Muscle layer of colon (tissue), 2 donors: ENCODE measurements around the gene HSD3B7.

ENCODE experiments used
- H3K27ac ChIP-seq: one replicate; pipeline ENCODE4 v1.7.0; 2013; ENCODE audit warnings: low read depth, mild to moderate bottlenecking, low read length, moderate library complexity
- H3K27me3 ChIP-seq, 2 donors: one replicate each; pipeline ENCODE4 v1.7.0; 2013; ENCODE audit warnings: low read length in 2 of 2, mild to moderate bottlenecking in 2 of 2; ENCODE audit not compliant: insufficient read depth in 2 of 2, control insufficient read depth in 1 of 2
- H3K36me3 ChIP-seq: one replicate; pipeline ENCODE4 v1.7.0; 2013; ENCODE audit warnings: mild to moderate bottlenecking, low read length; ENCODE audit not compliant: insufficient read depth
- H3K4me1 ChIP-seq: one replicate; pipeline ENCODE4 v1.7.0; 2013; ENCODE audit warnings: mild to moderate bottlenecking, low read length; ENCODE audit not compliant: insufficient read depth
- H3K4me3 ChIP-seq, 2 donors: one replicate each; pipeline ENCODE4 v1.7.0; 2013; ENCODE audit warnings: low read length in 2 of 2, low read depth in 1 of 2, mild to moderate bottlenecking in 1 of 2, moderate library complexity in 1 of 2
- H3K9ac ChIP-seq: one replicate; pipeline ENCODE4 v1.7.0; 2013; ENCODE audit warnings: low read length
- H3K9me3 ChIP-seq: one replicate; pipeline ENCODE4 v1.7.0; 2013; ENCODE audit warnings: mild to moderate bottlenecking, low read length
- donor health status: abdominal sarcoma.
- donor health status: Adenocarcinoma of cecum.

HSD3B7 gene

GRCh38 chr16:30949650-30950515 lies 35.1 kb upstream of the HSD3B7 start:
- no peaks in the 10 kb centered on the region for H3K9me3 ChIP-seq
- peak overlapping the region; percentile 83 to 90 for H3K4me3 ChIP-seq
- no peaks in the 10 kb centered on the region for H3K27me3 ChIP-seq
- peak overlapping the region; percentile 94 for H3K27ac ChIP-seq
- H3K4me1 ChIP-seq = peaks cover 31% of the 10 kb centered on the region
- H3K9ac ChIP-seq = peak overlapping the region; percentile 74
- peaks cover 5% of the 10 kb centered on the region for H3K36me3 ChIP-seq

- no peaks in the 10 kb centered on the region for H3K9me3 ChIP-seq
- no peaks in the 10 kb centered on the region for H3K27me3 ChIP-seq
- no peak overlapping the region for H3K9ac ChIP-seq
- H3K4me1 ChIP-seq = peaks cover 31% of the 10 kb centered on the region
- H3K27ac ChIP-seq = peak overlapping the region; percentile 94
- no peaks in the 10 kb centered on the region for H3K36me3 ChIP-seq
- no peak overlapping the region for H3K4me3 ChIP-seq
Measured at GRCh38 chr16:30950516-30951065, 34.4 kb upstream of the HSD3B7 start.

DNA sequence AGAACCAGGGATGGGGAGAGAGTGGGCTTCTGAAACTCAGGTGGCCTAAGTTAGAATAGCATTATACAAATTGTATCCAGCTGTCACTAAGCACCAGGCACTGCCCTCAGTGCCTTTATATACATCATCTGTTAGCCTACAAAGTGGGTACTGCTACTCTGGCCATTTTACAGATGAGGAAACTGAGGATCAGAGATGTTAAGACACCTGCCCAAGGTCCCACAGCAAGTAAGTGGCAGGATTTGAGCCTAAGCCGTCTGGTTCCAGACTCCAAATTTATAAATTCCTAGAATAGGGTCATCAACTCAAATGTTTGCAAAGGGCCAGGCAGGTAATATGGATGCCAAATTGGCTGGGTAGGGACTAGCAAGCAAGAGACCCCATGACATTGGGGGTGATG lies 33.8 kb upstream of the HSD3B7 start:
- Histone ChIP-seq H3K9ac (no peak overlapping the region), H3K27ac (peak overlapping the region; percentile 35), H3K36me3 (no peaks in the 10 kb centered on the region), H3K4me1 (peaks cover 31% of the 10 kb centered on the region), H3K9me3 (no peaks in the 10 kb centered on the region), H3K4me3 (peak overlapping the region in 1 of 2 donors; percentile 21), H3K27me3 (no peaks in the 10 kb centered on the region)

DNA sequence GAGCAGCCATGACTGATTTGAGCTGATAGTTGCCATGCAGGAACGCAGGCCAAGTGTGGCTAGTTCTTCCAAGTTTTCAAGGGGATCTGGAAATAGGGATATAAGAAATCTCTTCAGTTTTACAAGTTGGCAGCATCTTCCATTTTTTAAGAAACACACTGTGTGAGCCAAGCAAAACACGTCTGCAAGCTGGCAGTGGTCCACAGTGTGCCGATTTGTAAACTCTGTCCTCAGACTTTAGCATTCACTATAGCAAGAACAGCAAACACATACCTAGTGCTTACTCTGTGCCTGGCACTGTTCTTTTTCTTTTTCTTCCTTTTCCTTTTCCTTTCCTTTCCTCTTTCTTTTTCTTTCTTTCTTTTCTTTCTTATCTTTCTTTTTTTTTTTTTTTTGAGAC lies 33.3 kb upstream of the HSD3B7 start:
- Histone ChIP-seq H3K4me3 (peak overlapping the region in 1 of 2 donors; percentile 21), H3K27ac (peak overlapping the region; percentile 35), H3K36me3 (no peaks in the 10 kb centered on the region), H3K27me3 (no peaks in the 10 kb centered on the region), H3K9ac (no peak overlapping the region), H3K9me3 (no peaks in the 10 kb centered on the region), H3K4me1 (peaks cover 35% of the 10 kb centered on the region)

GRCh38 chr16:30953111-30953510 lies 31.9 kb upstream of the HSD3B7 start:
- Histone ChIP-seq H3K9me3 (no peaks in the 10 kb centered on the region), H3K4me1 (peaks cover 37% of the 10 kb centered on the region), H3K4me3 (no peak overlapping the region), H3K9ac (no peak overlapping the region), H3K27me3 (no peaks in the 10 kb centered on the region), H3K36me3 (no peaks in the 10 kb centered on the region), H3K27ac (no peak overlapping the region)

DNA sequence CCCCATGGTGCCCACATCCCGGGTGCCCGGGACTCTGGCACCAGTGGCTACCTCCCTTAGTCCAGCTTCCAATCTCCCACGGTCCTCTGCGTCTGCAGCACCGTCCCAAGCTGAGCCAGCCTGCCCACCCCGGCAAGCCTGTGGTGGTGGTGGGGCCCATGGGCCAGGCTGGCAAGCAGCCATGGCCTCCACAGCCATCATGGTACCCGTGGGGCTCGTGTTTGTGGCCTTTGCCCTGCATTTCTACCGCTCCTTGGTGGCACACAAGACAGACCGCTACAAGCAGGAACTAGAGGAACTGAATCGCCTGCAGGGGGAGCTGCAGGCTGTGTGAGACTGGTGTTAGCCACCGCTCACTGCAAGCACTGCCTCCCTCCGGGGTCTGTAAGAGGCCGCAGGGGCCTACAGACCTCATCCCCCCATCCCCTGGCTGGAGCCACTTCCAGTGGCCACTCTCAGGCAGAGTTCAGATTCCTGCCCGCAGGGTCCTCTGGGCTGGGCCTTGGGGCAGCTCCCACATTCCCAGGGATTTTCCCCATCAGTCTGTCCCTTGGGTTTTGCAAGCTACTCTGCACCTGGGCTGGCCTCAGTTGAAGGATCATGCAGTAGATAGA lies 31.4 kb upstream of the HSD3B7 start:
- Histone ChIP-seq H3K4me3 (no peak overlapping the region), H3K36me3 (no peaks in the 10 kb centered on the region), H3K27ac (peak overlapping the region; percentile 55), H3K9me3 (no peaks in the 10 kb centered on the region), H3K27me3 (no peaks in the 10 kb centered on the region), H3K4me1 (peaks cover 39% of the 10 kb centered on the region), H3K9ac (no peak overlapping the region)

- Histone ChIP-seq H3K9ac (no peak overlapping the region), H3K4me3 (no peak overlapping the region), H3K36me3 (peaks cover 12% of the 10 kb centered on the region), H3K27ac (no peak overlapping the region), H3K9me3 (no peaks in the 10 kb centered on the region), H3K4me1 (peaks cover 47% of the 10 kb centered on the region), H3K27me3 (no peaks in the 10 kb centered on the region)
Measured at GRCh38 chr16:30954993-30955392, 30.0 kb upstream of the HSD3B7 start.

DNA sequence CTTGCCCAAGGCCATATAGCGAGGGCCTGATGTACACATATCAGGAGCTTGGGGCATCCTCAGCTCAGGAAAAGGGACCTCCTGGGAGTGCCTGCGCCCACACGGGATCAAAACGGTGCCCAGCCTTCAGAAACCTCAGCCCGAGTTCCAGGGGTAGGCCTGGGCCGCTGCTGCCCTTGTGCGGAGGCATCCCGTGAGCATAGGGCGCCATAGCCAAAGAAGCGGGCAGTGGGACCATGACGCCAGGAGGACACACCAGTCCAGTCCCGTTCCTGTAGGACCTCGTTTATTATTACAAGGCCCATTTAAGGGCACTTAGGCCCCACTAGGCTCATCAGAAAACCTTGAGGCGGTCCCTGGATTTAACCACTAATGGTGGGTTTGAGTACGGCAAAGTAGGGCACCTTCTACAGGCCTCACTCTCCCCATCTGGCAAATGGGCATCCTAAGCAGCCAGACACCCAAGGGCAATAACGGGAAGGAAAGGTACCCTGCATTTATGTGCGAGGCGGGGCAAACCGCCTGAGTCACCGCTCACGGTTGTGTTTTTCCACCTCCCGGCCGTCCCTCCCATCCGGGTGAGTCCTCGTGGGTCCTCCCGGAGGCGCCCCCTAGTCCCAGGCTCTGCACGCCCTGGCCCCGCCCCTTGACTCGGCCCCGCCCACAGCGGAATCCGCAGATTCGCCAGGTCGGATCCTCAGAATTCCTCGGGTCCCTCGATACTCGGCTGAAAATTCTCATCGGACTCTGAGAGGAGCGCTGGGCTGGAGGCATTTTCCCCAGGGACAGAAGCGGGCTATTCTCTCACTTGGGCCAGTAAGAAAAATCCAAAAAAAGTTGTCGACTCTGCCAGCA lies 28.2 kb upstream of the HSD3B7 start:
- H3K9me3 ChIP-seq = no peaks in the 10 kb centered on the region
- H3K27ac ChIP-seq = peak overlapping the region; percentile 98
- peaks cover 29% of the 10 kb centered on the region for H3K36me3 ChIP-seq
- peak overlapping the region; percentile 75 for H3K9ac ChIP-seq
- no peaks in the 10 kb centered on the region for H3K27me3 ChIP-seq
- peak overlapping the region; percentile 82 to 95 for H3K4me3 ChIP-seq
- H3K4me1 ChIP-seq = peaks cover 29% of the 10 kb centered on the region

DNA sequence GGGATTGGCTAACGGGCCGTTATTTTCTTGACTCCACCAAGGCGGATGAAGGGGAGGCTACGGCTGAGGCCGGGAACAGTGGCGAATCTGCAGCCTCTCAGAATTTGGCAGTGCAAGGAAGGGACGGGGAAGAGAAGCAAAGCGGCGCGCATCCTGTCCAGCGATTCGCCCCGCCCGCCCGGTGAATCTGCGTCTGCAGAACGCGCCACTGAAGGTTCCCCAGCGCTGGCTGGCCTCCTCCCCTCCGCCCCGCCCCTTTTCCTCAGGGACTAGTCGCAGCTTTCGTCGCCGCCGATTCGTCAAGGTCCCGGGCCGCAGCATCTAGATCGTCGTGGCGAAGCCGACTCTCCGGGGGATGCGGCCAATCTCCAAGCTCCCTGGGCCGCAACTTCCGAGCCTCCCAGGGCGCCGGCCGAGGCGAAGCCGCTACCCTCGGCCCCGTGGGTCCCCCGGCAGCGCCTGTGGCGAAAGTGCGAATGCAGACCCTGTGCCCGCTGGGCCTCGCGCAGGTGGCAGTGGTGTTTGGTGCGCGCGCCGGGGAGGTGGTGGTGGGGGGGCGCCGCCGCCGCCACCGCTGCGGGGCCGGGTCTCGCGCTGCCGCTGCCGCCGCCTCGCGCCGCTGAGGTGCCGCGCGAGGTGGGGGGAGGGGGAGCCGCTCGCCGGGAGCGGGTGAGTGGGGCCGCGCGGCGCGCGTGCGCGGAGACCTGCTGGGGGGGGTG lies 27.4 kb upstream of the HSD3B7 start, which contains the start of gene SETD1A:
TSS of gene SETD1A (plus strand) at position 299 of the 719 bp plus-strand sequence. CDS start 978 bp downstream, outside the sequence.
- Histone ChIP-seq H3K4me3 (peak within 1 kb of the TSS; percentile 82 to 95), H3K27ac (peak within 1 kb of the TSS; percentile 98), H3K9ac (peak within 1 kb of the TSS; percentile 75), H3K27me3 (no peaks in the 10 kb centered on the region), H3K9me3 (no peaks in the 10 kb centered on the region), H3K36me3 (peaks cover 37% of the 10 kb centered on the region), H3K4me1 (peaks cover 29% of the 10 kb centered on the region)

DNA sequence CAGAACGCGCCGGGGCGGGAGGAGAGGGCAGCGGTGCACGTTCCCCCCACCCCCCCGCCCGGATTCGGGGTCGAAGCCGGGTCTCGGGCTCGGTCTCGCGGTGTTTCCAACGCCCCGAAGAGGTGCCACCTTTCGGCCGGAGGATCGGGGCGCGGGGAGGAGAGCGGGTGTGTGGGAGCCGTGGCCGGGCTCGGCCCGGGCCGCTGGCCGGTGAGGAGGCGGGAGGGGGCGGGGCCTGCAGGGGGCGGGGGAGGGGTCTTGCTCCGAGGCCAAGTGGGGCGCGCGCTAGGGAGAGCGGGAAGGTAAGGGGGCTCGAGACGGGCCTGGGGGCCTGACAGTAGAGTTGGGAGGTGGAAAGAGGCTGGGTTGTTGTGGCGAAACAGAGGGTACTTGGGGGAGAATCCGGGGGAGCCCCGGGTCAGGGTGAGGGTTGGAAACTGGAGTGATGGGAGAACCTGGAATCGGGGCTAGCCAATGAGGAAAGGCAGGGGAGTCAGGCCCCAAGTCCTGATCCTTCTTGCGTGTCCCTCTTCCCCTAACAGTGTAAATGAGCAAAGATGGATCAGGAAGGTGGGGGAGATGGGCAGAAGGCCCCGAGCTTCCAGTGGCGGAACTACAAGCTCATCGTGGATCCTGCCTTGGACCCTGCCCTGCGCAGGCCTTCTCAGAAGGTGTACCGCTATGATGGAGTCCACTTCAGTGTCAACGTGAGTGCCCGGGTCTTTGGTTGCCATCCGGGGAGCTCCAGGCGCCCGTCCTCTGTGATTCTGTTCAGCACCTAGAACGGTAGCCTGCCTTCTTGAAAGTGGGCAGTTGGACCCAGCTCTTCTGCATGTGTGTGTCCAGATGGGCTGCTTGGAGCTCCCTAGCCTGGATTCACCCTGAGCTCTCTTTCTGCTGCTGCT lies 26.6 kb upstream of the HSD3B7 start:
- no peak overlapping the region for H3K27ac ChIP-seq
- peaks cover 45% of the 10 kb centered on the region for H3K36me3 ChIP-seq
- peak overlapping the region; percentile 23 for H3K9ac ChIP-seq

More for the DNA sequence above, 26.6 kb upstream of the HSD3B7 start:
- H3K4me1 ChIP-seq = peaks cover 29% of the 10 kb centered on the region
- no peaks in the 10 kb centered on the region for H3K27me3 ChIP-seq
- peak overlapping the region; percentile 47 to 58 for H3K4me3 ChIP-seq
- no peaks in the 10 kb centered on the region for H3K9me3 ChIP-seq
